Measurements from ENCODE around the gene FAM9A.

DNA sequence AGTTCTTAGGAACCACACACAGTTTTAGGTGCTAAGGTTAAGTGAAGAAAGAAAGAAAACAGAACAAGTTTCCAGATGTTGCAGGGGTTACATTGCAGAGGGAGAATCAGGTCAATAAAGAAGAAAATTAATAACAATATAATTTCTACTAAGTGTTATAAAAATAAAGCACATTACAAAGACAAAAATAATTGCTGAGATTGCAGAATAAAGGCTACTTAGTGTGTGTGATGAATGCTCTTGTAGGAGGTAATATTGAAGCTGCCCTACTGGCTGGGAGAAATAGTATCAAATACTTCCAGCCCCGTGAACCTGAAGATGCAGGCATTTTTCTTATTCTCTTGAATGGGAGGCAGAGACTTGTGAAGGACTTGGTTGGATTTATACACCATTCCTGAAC lies 33.2 kb upstream of the FAM9A start:
- TF ChIP-seq, protein P1, sequence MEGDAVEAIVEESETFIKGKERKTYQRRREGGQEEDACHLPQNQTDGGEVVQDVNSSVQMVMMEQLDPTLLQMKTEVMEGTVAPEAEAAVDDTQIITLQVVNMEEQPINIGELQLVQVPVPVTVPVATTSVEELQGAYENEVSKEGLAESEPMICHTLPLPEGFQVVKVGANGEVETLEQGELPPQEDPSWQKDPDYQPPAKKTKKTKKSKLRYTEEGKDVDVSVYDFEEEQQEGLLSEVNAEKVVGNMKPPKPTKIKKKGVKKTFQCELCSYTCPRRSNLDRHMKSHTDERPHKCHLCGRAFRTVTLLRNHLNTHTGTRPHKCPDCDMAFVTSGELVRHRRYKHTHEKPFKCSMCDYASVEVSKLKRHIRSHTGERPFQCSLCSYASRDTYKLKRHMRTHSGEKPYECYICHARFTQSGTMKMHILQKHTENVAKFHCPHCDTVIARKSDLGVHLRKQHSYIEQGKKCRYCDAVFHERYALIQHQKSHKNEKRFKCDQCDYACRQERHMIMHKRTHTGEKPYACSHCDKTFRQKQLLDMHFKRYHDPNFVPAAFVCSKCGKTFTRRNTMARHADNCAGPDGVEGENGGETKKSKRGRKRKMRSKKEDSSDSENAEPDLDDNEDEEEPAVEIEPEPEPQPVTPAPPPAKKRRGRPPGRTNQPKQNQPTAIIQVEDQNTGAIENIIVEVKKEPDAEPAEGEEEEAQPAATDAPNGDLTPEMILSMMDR (conservative IDR thresholded peaks at IDR 0.05) = no peak
- TF ChIP-seq ZFX (IDR thresholded peaks at IDR 0.05) = no peak
